NCI-H146 (cell line): ENCODE data around the gene STN1.

ENCODE experiments used
- DNase-seq: peaks from one replicate; lab custom pipeline; 2025; lab: John Stamatoyannopoulos, UW

STN1 gene

GRCh38 chr10:103918053-103918846 is at the start of gene STN1:
TSS of gene STN1 (minus strand) at chr10:103918184. CDS start at chr10:103917594, 590 bp downstream.
- DNase-seq = peak; percentile 97

GRCh38 chr10:103967448-103968071 is 49.6 kb upstream of the STN1 start:
- DNase-seq = peak; percentile 10

GRCh38 chr10:103966671-103967447 is 48.9 kb upstream of the STN1 start, which contains the start of gene SLK:
TSS of gene SLK (plus strand) at chr10:103967140. CDS start at chr10:103967746, 606 bp downstream.
- peak; percentile 79 for DNase-seq

GRCh38 chr10:103960103-103960502 is 42.1 kb upstream of the STN1 start:
- no peak for DNase-seq

GRCh38 chr10:103958996-103959395 is 41.0 kb upstream of the STN1 start:
- DNase-seq = no peak

- DNase-seq = no peak
These were observed 36.6 kb upstream of the STN1 start for GRCh38 chr10:103954543-103954942.

- no peak for DNase-seq
These were observed 34.0 kb upstream of the STN1 start for GRCh38 chr10:103951942-103952341.

- DNase-seq = no peak
These were observed 33.2 kb upstream of the STN1 start for GRCh38 chr10:103951183-103951582.

- no peak for DNase-seq
These were observed 31.7 kb upstream of the STN1 start for GRCh38 chr10:103949728-103950127.

GRCh38 chr10:103947799-103948516 is 30.0 kb upstream of the STN1 start:
- DNase-seq = no peak

GRCh38 chr10:103942866-103943265 is 24.9 kb upstream of the STN1 start:
- DNase-seq = no peak

- DNase-seq = no peak
These were observed 23.8 kb upstream of the STN1 start for GRCh38 chr10:103941801-103942200.

GRCh38 chr10:103939522-103939921 is 21.5 kb upstream of the STN1 start:
- no peak for DNase-seq

- DNase-seq = no peak
These were observed 18.0 kb upstream of the STN1 start for GRCh38 chr10:103936022-103936421.

GRCh38 chr10:103934308-103934707 is 16.3 kb upstream of the STN1 start:
- no peak for DNase-seq

GRCh38 chr10:103933557-103934121 is 15.7 kb upstream of the STN1 start:
- no peak for DNase-seq

- no peak for DNase-seq
These were observed 15.0 kb upstream of the STN1 start for GRCh38 chr10:103932971-103933370.

- no peak for DNase-seq
These were observed 14.3 kb upstream of the STN1 start for GRCh38 chr10:103932271-103932670.

GRCh38 chr10:103931603-103932002 is 13.6 kb upstream of the STN1 start:
- DNase-seq = no peak

- no peak for DNase-seq
These were observed 12.9 kb upstream of the STN1 start for GRCh38 chr10:103930881-103931280.

- no peak for DNase-seq
These were observed 12.5 kb upstream of the STN1 start for GRCh38 chr10:103930449-103930848.
